Raji (cell line): ENCODE results near the gene FLT3.

ENCODE experiments used
- POLR2A ChIP-seq: IDR thresholded peaks from 2 replicates; pipeline ENCODE4 v1.6.1; 2011; ENCODE audit warnings: low read depth, low read length, control low read depth; ENCODE audit not compliant: insufficient read depth

The FLT3 gene

GRCh38 chr13:28052945-28053344 lies 47.4 kb downstream of the FLT3 start:
- no peak for TF ChIP-seq POLR2A

DNA sequence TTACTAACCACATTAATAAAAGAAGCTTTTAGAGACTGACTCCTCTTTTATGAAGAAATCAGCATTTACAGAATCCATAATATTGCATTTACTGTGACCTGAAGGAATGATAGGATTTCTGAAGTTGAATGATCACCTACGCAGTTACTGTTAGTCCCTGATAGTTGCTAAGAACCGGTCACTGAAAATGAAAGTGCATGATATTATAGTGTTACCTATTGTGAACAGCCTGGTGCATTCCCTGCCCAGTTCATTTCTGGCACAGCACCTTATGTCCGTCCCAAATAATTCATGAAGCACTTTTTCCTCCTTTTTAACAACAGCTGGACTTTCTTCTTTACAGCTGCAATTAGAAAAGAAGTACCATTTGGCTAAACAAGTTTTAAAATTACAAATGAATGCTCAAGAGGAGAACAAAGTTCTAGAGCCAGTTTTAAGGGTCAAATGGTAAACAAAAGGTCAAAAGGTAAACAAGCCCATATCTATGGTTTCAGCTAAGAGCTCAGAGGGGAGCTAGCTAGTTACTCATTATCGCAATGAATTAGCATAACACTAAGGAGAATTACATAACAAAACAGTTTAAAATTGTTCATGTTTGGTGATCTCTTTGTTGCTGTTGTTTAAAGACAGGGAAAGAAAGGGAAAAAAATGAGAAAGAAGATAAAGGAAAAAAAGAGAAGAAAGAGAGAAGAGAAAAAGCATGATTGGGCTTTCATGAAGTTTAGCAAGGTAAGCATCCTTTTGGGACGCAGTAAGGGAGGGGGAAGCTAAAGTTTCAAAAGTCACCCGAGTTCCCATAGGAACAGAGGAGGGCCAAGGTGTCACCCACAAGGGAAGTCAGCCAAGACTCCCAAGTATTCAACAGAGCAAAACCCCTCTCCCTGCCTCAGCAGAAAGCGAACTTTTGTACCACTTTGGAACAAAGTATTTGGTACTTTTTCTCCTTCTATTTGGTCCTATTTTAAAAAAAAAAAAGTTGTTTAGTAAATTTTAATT lies 50.2 kb downstream of the FLT3 start:
- no peak for TF ChIP-seq POLR2A

DNA sequence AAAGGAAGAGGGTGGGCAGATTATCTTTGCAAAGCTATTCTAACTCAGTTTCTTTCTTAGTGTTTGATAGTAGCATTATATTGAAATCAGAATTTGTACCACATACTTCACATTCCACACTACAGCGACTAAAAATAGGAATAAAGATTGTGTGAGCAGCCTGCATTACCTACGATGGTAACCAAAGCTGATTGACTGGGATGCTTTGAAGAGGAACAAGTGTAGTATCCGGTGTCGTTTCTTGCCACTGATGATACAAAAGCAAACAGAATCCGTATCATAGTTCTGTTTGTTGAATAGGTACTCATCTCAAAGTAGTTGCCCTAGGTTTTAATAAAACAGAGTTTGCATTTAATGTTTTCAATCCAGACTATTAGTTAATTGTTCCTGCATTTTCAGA lies 51.2 kb downstream of the FLT3 start:
- no peak for TF ChIP-seq POLR2A

DNA sequence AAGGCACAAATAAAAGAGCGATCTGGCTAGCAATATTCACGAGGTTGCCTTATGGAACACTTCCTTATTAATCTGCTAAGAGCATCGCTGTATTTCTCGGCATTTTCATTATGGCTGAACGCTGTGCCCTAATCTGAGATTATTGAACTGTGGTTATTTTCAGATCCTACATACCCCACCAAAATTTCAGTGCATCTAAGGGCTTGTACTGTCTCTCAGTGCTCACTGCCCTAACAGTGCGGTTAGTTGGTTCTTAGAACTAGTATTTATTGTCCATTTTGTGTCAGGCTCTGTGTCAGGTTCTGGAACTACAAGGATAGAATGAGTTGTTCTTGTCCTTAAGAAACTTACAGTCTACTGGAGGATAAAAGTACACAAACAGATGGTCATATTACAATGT lies 51.6 kb downstream of the FLT3 start:
- TF ChIP-seq POLR2A = no peak

DNA sequence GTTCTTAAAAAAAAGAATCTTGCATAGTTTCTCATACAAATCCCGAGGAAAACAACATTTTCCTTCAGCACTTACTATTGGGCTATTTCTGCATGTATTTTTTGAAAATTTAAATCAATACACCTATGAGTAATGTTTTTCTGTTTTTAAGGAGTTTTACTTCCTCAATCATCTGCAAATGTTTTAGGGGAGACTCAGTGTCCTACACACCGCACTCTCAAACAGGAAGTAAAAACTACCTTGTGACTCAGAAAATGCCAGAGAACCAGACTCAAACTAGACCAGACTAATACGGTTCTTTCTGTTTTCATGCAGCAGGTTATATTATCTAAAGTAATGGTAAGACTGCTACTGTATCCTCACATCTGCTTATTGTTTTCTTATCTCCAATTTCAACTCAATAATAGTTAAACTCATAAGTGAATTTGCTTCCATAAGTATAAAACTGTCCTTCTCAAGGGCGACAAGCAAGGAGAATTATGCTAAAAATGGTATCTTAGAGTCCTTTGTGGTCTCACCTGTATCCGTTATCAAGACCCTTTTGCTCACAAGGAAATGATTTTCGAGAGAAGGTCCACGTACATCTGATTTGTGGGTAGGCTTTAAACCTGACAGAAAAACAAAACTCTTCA lies 52.5 kb downstream of the FLT3 start:
- TF ChIP-seq POLR2A = no peak

GRCh38 chr13:28046981-28047380 lies 53.4 kb downstream of the FLT3 start:
- no peak for TF ChIP-seq POLR2A

- TF ChIP-seq POLR2A = no peak
These were observed 54.5 kb downstream of the FLT3 start for GRCh38 chr13:28045861-28046260.

- TF ChIP-seq POLR2A = no peak
These were observed 55.8 kb downstream of the FLT3 start for GRCh38 chr13:28044608-28045007.

- TF ChIP-seq POLR2A = no peak
These were observed 57.2 kb downstream of the FLT3 start for GRCh38 chr13:28043224-28043623.

DNA sequence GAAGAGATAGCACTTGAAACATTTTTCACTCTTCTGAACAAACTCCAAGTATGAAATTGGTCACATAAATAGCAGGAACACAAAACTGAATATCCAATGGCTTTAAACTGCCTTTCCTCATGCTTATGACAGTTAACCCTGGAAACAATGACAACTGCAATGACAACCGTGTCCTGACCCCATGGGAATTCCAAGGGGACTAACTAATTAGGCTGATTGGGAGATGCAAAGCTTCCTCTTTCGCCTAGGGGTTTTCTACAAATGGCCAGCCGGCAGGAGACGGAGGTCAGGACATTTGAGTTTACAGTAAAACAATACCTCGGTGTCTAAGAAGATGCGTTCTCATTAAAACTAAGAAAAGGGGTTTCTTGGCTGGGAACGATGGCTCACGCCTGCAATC lies 58.9 kb downstream of the FLT3 start:
- no peak for TF ChIP-seq POLR2A

DNA sequence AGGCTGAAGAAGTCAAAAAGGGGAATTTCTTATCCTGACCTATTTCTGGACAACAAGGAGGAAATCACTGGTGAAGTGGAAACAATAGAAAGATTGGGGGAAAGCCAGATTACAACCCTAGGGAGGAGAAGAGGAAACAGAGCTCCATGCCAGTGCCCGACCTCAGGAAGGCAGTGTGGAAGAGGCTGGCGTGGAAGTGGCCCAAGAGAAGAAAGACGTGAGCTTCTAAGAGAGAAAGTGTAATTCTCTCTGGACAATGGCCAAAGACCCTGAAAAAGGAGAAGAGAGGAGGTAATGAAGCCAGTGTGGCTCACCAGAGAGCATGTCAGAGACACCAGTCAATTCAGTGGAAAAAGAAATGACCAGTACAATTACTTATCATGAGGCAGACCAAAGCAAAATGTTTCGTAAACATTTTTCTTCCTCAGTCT lies 59.3 kb downstream of the FLT3 start:
- TF ChIP-seq POLR2A = no peak

- TF ChIP-seq POLR2A = no peak
These were observed 63.0 kb downstream of the FLT3 start for GRCh38 chr13:28037399-28037798.

DNA sequence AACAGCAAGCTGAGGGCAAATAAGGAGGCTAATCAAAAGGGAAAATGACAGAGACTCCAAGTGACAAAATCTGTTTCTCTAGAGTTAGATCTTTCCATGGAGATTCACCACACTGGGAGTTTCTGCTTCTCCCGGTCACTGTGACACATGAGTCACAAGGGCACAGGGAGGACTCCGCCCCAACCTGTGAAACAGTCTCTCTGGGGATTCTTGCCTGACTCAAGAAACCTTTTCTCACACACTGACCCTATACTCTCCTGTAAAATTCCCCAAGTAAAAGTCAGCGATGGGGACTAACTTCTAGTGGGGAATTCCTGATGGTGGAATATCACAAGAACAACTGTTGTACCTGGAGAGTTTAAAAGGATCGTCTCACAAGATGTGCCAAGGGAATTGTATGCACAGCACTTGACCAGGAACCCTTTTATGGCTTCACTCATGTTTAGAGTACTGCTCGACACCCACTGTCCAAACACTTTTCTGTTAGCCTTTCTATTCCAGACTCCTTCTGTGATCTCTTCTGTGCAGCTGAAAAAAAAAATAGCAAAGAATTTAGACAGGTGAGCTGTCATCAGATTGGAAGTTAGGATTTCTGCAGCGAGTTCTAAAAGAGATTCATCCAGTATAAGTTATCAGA lies 65.1 kb downstream of the FLT3 start:
- TF ChIP-seq POLR2A = no peak

GRCh38 chr13:28033894-28034655 lies 66.3 kb downstream of the FLT3 start:
- TF ChIP-seq POLR2A = no peak

- no peak for TF ChIP-seq POLR2A
These were observed 68.5 kb downstream of the FLT3 start for GRCh38 chr13:28031896-28032288.
